GM12878 (cell line): ENCODE measurements around the gene CHCT1. TPM values are rescaled to one million over a fixed set of nuclear protein-coding genes. Genes with fewer than 3 reads are reported as not detected.

ENCODE experiments used
- ATAC-seq: fragments of 200-7000 bp; cut with Tn5 transposase; 3 replicates; pipeline ENCODE4 v1.9.1; 2020; ENCODE audit warnings: mild to moderate bottlenecking, moderate library complexity
- BruUV-seq: library from RNA; stranded (reverse); fragments of 400-500 nt; replicated peaks from 2 replicates; lab custom pipeline; 2021; lab: Mats Ljungman, UMichigan
- CTCF ChIA-PET: fragments of 300-600 bp; sonication (Branson Sonifier 250); formaldehyde crosslinking; extraction: SDS; loops from one replicate; lab custom pipeline; 2021; ENCODE audit warnings: inconsistent platforms; lab: Yijun Ruan, JAX
- POLR2A ChIA-PET: fragments of 350-600 bp; formaldehyde crosslinking; extraction: SDS; loops from one replicate; lab custom pipeline; 2021; ENCODE audit warnings: inconsistent platforms; lab: Charles Lee
- RAD21 ChIA-PET: fragments of 300-600 bp; sonication (Branson Sonifier 250); formaldehyde crosslinking; loops from one replicate; lab custom pipeline; 2023; ENCODE audit warnings: antibody characterized with exemption; ENCODE audit not compliant: unreplicated experiment; lab: Charles Lee
- SMC1A ChIA-PET: fragments of 300-600 bp; sonication (Branson Sonifier 250); formaldehyde crosslinking; loops from one replicate; lab custom pipeline; 2023; ENCODE audit not compliant: unreplicated experiment, uncharacterized antibody; lab: Charles Lee
- DNase-seq: peaks from one replicate; pipeline ENCODE4 v3.0.0-alpha.2; 2011; ENCODE audit warnings: low read depth, low spot score
- FAIRE-seq: peaks from 3 replicates; lab custom pipeline; 2011; peaks lifted over from hg19 to GRCh38; lab: Jason Lieb, UNC
- H2AFZ ChIP-seq: 2 replicates; pipeline ENCODE4 v1.6.0; 2011; ENCODE audit warnings: low read depth, low read length, control low read depth; ENCODE audit not compliant: control insufficient read depth
- H3K27ac ChIP-seq: 2 replicates; pipeline ENCODE4 v1.5.1; 2011; ENCODE audit warnings: control low read depth; ENCODE audit not compliant: control insufficient read depth, insufficient read depth
- H3K27me3 ChIP-seq, 2 experiments: replicated peaks in 1 of 2; 2 replicates each; pipeline versions ENCODE4 v1.6.0 to v1.6.1; 2011; ENCODE audit warnings: low read length in 1 of 2; ENCODE audit not compliant: control insufficient read depth in 2 of 2, insufficient read depth in 2 of 2
- H3K36me3 ChIP-seq, 2 experiments: 2 replicates each; pipeline ENCODE4 v1.5.1; 2011; ENCODE audit warnings: low read length in 1 of 2; ENCODE audit not compliant: control insufficient read depth in 2 of 2, insufficient read depth in 2 of 2
- H3K4me1 ChIP-seq: 2 replicates; pipeline ENCODE4 v1.6.1; 2011; ENCODE audit warnings: mild to moderate bottlenecking, low read length, moderate library complexity, mixed read lengths; ENCODE audit not compliant: control insufficient read depth, insufficient read depth
- H3K4me2 ChIP-seq: 2 replicates; pipeline ENCODE4 v1.6.0; 2011; ENCODE audit warnings: control low read depth; ENCODE audit not compliant: control insufficient read depth, insufficient read depth
- H3K4me3 ChIP-seq: fragments of 200-600 bp; sonication (generic); 2 replicates; pipeline ENCODE4 v1.5.1; 2016
- H3K79me2 ChIP-seq: 2 replicates; pipeline ENCODE4 v1.6.0; 2011; ENCODE audit warnings: low read length; ENCODE audit not compliant: control insufficient read depth, insufficient read depth
- H3K9ac ChIP-seq: 2 replicates; pipeline ENCODE4 v1.8.0; 2011; ENCODE audit warnings: low read length, control low read depth, mixed read lengths; ENCODE audit not compliant: control insufficient read depth, insufficient read depth
- H3K9me3 ChIP-seq: replicated peaks from 3 replicates; pipeline ENCODE4 v1.5.1; 2011; ENCODE audit warnings: mild to moderate bottlenecking, low read length; ENCODE audit not compliant: control insufficient read depth, insufficient read depth
- H4K20me1 ChIP-seq: 2 replicates; pipeline ENCODE4 v1.6.0; 2011; ENCODE audit not compliant: control insufficient read depth, insufficient read depth
- BHLHE40 ChIP-seq, 2 experiments: fragments of 450-650 bp in 1 of 2; IDR thresholded peaks; 2 replicates each; pipeline ENCODE4 v1.6.1; 2011 to 2017; ENCODE audit warnings: low read depth in 2 of 2, borderline replicate concordance in 1 of 2, improper control_type of control experiment in 1 of 2, low read length in 1 of 2, mild to moderate bottlenecking in 1 of 2
- CTCF ChIP-seq, 3 experiments: IDR thresholded peaks in 2 of 3; conservative IDR thresholded peaks in 1 of 3; 2 replicates each; pipeline ENCODE4 v1.5.1; 2011; ENCODE audit warnings: low read depth in 3 of 3, low read length in 3 of 3, mild to moderate bottlenecking in 3 of 3, control low read depth in 2 of 3, moderate library complexity in 2 of 3, inconsistent platforms in 1 of 3, mixed read lengths in 1 of 3; ENCODE audit not compliant: control insufficient read depth in 2 of 3, insufficient read depth in 1 of 3; ENCODE audit errors: extremely low read depth in 1 of 3
- ETV6 ChIP-seq, 2 experiments: fragments of 450-650 bp in 1 of 2; IDR thresholded peaks in 1 of 2; conservative IDR thresholded peaks in 1 of 2; 2 replicates each; pipeline ENCODE4 v1.6.1; 2014; ENCODE audit warnings: antibody characterized with exemption in 1 of 2, borderline replicate concordance in 1 of 2, low read depth in 1 of 2, mild to moderate bottlenecking in 1 of 2, moderate library complexity in 1 of 2
- EZH2 ChIP-seq: IDR thresholded peaks from 2 replicates; pipeline ENCODE4 v1.6.1; 2012; ENCODE audit warnings: low read depth, mild to moderate bottlenecking, control low read depth, inconsistent platforms, low read length, borderline replicate concordance; ENCODE audit not compliant: control insufficient read depth
- IRF4 ChIP-seq: IDR thresholded peaks from 2 replicates; pipeline ENCODE4 v1.6.1; 2011; ENCODE audit warnings: low read depth, low read length
- NFXL1 ChIP-seq: fragments of 450-650 bp; IDR thresholded peaks from 2 replicates; pipeline ENCODE4 v1.6.1; 2017; ENCODE audit warnings: antibody characterized with exemption, mild to moderate bottlenecking, borderline replicate concordance
- PBX3 ChIP-seq: IDR thresholded peaks from 2 replicates; pipeline ENCODE4 v1.6.1; 2011; ENCODE audit warnings: mild to moderate bottlenecking, low read depth, low read length, moderate library complexity; ENCODE audit not compliant: insufficient replicate concordance
- PML ChIP-seq: IDR thresholded peaks from 2 replicates; pipeline ENCODE4 v1.6.1; 2012; ENCODE audit warnings: low read length, inconsistent platforms
- RAD21 ChIP-seq: IDR thresholded peaks from 2 replicates; pipeline ENCODE4 v1.6.1; 2011; ENCODE audit warnings: mild to moderate bottlenecking, low read depth, low read length, moderate library complexity; ENCODE audit not compliant: insufficient read depth
- SKIL ChIP-seq: fragments of 450-650 bp; IDR thresholded peaks from 2 replicates; pipeline ENCODE4 v1.6.1; 2017; ENCODE audit warnings: mild to moderate bottlenecking, low read depth, inconsistent platforms; ENCODE audit not compliant: poor library complexity, severe bottlenecking
- SMARCA5 ChIP-seq: fragments of 450-650 bp; IDR thresholded peaks from 2 replicates; pipeline ENCODE4 v1.6.1; 2017; ENCODE audit warnings: mild to moderate bottlenecking
- WRNIP1 ChIP-seq: IDR thresholded peaks from 2 replicates; pipeline ENCODE4 v1.6.1; 2011; ENCODE audit warnings: low read depth, low read length, improper control_type of control experiment, borderline replicate concordance
- YY1 ChIP-seq: IDR thresholded peaks from 2 replicates; pipeline ENCODE4 v1.6.1; 2011; ENCODE audit warnings: low read depth, mild to moderate bottlenecking, low read length
- ZNF384 ChIP-seq: IDR thresholded peaks from 2 replicates; pipeline ENCODE4 v1.6.1; 2012; ENCODE audit warnings: low read depth, mild to moderate bottlenecking, low read length, improper control_type of control experiment, borderline replicate concordance
- WGBS: methylation state at CpG from one replicate; pipeline ENCODE4 v1.1.6; 2016; ENCODE audit warnings: low lambda C conversion rate; ENCODE audit not compliant: insufficient replicate concordance, insufficient coverage; ENCODE audit errors: missing lambda C conversion rate; 5-methylcytosine and 5-hydroxymethylcytosine counted together
- in situ Hi-C: fragments of 300-500 bp; cut with MboI; formaldehyde crosslinking; loops from 9 replicates; pipeline ENCODE4 v1.14.3; 2018; ENCODE audit warnings: mixed read lengths
- intact Hi-C: fragments of 100-400 bp; cut with micrococcal nuclease; formaldehyde crosslinking; loops from one replicate; pipeline ENCODE4 v1.14.2; 2022; ENCODE audit not compliant: unreplicated experiment
- polyA plus RNA-seq, 11 experiments: library from polyadenylated mRNA; depleted of rRNA in 4 of 11; unstranded in 6 of 11; stranded (reverse) in 5 of 11; fragments of >200 nt; fragmentation: Nextera tagmentation in 4 of 11; fragmentation: Illumina TruSeq in 1 of 11; extraction: Ambion mirVana in 4 of 11; extraction: Trizol in 1 of 11; gene quantifications; 1 replicate in 1 of 11; 2 replicates in 10 of 11; pipeline versions ENCODE4 v1.2.1 to v1.2.3, GENCODE V29; 2011 to 2016; ENCODE audit warnings: inconsistent platforms in 2 of 11, missing spikeins in 2 of 11, low read depth in 1 of 11
- total RNA-seq, 4 experiments: library from RNA; depleted of rRNA in 3 of 4; stranded (reverse); fragments of >200 nt in 3 of 4; fragmentation: Illumina TruSeq in 1 of 4; extraction: Trizol in 1 of 4; gene quantifications; 2 replicates each; pipeline versions ENCODE4 v1.2.1 to v1.2.3, GENCODE V29; 2013 to 2021

The CHCT1 gene
- total and polyA plus RNA-seq, 10 of the 15 experiments (the other 5 are each of a cell fraction or from before 2014, with no cell fraction given): 0.23 to 0.35 TPM; not detected in 8

GRCh38 chr17:60435244-60436167, 13.2 kb downstream of the CHCT1 start:
- ChIA-PET POLR2A (no interaction called here), RAD21 (no interaction called here), CTCF (interaction anchor here (0.6 to 2.0 kb wide), 5 partner anchors 204 to 1459 kb away, joined by 4 to 7 read pairs (median 5); no protein-coding TSS in a partner anchor), SMC1A (interaction anchor here (0.7 kb wide), 1 partner anchor 204 kb away, joined by 3 read pairs; no protein-coding TSS in a partner anchor)
- Histone ChIP-seq H3K27ac (no peak overlapping the region), H3K9ac (no peak overlapping the region), H4K20me1 (no peaks in the 10 kb centered on the region), H3K27me3 (no peaks in the 10 kb centered on the region), H2AFZ (no peak overlapping the region), H3K4me1 (peaks cover 13% of the 10 kb centered on the region), H3K9me3 (peaks cover 3% of the 10 kb centered on the region; the same call in 2 of the 3 replicates), H3K79me2 (no peaks in the 10 kb centered on the region), H3K4me2 (no peak overlapping the region), H3K4me3 (no peak overlapping the region), H3K36me3 (no peaks in the 10 kb centered on the region)
- BruUV-seq: no TSS peak
- ATAC-seq: peak; percentile 79
- peak; percentile 75 for FAIRE-seq
- intact Hi-C loops (loop anchor here (1.0 to 2.0 kb wide), 2 partner anchors 203 to 292 kb away; no protein-coding TSS in a partner anchor), in situ Hi-C loops (no loop called here)
- peak; percentile 31 for DNase-seq
- WGBS: 73% methylated on average over 28 of the region's 28 CpGs
- TF ChIP-seq PBX3 (no peak), SKIL (peak; percentile 20), RAD21 (peak; percentile 94), EZH2 (no peak), ETV6 (conservative IDR thresholded peaks at IDR 0.05 in 1 of 2, IDR thresholded peaks at IDR 0.05 in 1 of 2; ENCODE audit: borderline replicate concordance in 1 of 2, low read depth in 1 of 2) (peak in 1 of 2 experiments; percentile 98; a peak in 2 of 4 replicates), SMARCA5 (0 out of 2 replicates have a peak, but pooled peaks have one; percentile 45), ZNF384 (no peak), IRF4 (0 out of 2 replicates have a peak, but pooled peaks have one; percentile 29), YY1 (peak; percentile 50; the same call in 1 of the 2 replicates), CTCF (IDR thresholded peaks at IDR 0.05 in 2 of 3, conservative IDR thresholded peaks at IDR 0.05 in 1 of 3; ENCODE audit: control insufficient read depth in 2 of 3, extremely low read depth in 1 of 3, insufficient read depth in 1 of 3, low read depth in 3 of 3, low read length in 3 of 3) (peak; percentile 82 to 96 (median 84); a peak in 5 of 6 replicates), NFXL1 (peak; percentile 57; the same call in 1 of the 2 replicates), WRNIP1 (0 out of 2 replicates have a peak, but pooled peaks have one; percentile 61), BHLHE40 (IDR thresholded peaks at IDR 0.05; ENCODE audit: borderline replicate concordance in 1 of 2, low read depth in 2 of 2, low read length in 1 of 2) (0 out of 4 replicates have a peak, but pooled peaks of 1 of the 2 experiments have one; percentile 7), PML (no peak)
